Vagina (tissue), 2 donors: Measurements from ENCODE around the gene RBM20.

Source experiments
- POLR2A ChIP-seq, 2 donors: fragments of 450-650 bp; IDR thresholded peaks; one replicate each; pipeline ENCODE4 v1.6.1; 2017; ENCODE audit warnings: antibody characterized with exemption in 2 of 2, mild to moderate bottlenecking in 2 of 2, moderate library complexity in 2 of 2
- POLR2AphosphoS5 ChIP-seq, 2 donors: sonication (generic); formaldehyde crosslinking; IDR thresholded peaks; one replicate each; pipeline ENCODE4 v1.9.0; 2017; ENCODE audit warnings: antibody characterized with exemption in 2 of 2, mild to moderate bottlenecking in 2 of 2, low read depth in 1 of 2; ENCODE audit not compliant: insufficient read depth in 1 of 2
- TF ChIP-seq, protein P1 (sequence below), 3 experiments: fragments of 450-650 bp in 2 of 3; fragments of 200-600 bp in 1 of 3; sonication (generic) in 1 of 3; IDR thresholded peaks; one replicate each; pipeline ENCODE4 v1.5.1; 2017 to 2019; ENCODE audit warnings: antibody characterized with exemption in 3 of 3, mild to moderate bottlenecking in 2 of 3, moderate library complexity in 2 of 3

DNA sequence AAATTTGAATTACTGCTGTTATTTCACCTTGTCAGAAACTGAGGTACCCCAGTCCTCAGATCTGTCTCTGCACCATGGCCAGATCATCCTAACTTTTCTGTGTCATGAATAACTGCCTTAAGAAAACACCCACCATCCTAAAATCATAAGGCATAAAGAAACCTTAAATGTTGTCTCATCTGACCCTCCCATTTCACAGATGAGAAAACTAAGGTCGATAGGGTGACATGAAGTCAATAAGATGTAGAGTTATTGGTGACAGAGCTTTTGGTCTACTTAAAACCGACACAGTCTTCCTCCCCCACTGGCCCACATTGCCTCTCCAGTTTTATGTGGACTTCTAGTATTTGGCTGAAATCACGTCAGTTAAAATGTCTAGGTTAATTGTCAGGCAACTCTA, 126.1 kb downstream of the RBM20 start:
- TF ChIP-seq, protein P1, sequence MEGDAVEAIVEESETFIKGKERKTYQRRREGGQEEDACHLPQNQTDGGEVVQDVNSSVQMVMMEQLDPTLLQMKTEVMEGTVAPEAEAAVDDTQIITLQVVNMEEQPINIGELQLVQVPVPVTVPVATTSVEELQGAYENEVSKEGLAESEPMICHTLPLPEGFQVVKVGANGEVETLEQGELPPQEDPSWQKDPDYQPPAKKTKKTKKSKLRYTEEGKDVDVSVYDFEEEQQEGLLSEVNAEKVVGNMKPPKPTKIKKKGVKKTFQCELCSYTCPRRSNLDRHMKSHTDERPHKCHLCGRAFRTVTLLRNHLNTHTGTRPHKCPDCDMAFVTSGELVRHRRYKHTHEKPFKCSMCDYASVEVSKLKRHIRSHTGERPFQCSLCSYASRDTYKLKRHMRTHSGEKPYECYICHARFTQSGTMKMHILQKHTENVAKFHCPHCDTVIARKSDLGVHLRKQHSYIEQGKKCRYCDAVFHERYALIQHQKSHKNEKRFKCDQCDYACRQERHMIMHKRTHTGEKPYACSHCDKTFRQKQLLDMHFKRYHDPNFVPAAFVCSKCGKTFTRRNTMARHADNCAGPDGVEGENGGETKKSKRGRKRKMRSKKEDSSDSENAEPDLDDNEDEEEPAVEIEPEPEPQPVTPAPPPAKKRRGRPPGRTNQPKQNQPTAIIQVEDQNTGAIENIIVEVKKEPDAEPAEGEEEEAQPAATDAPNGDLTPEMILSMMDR (IDR thresholded peaks at IDR 0.05) = no peak
- TF ChIP-seq POLR2A (IDR thresholded peaks at IDR 0.05) = no peak
- TF ChIP-seq POLR2AphosphoS5 (IDR thresholded peaks at IDR 0.05; ENCODE audit: insufficient read depth in 1 of 2, low read depth in 1 of 2) = no peak
